ENCODE results near the gene INTS7. TPM values are rescaled to one million over a fixed set of nuclear protein-coding genes. Genes with fewer than 3 reads are reported as not detected.
"Not testable (repeated sequence)": the region's sequence is repeated elsewhere in the genome, so short reads cannot be mapped to it uniquely, and the experiment has no call there.

The INTS7 gene
- polyA plus RNA-seq, 1 donor (not counting 4 experiments of a cell fraction or from before 2014, with no cell fraction given), result 27.2 TPM

- peaks cover 64% of the 10 kb centered on the region for H3K79me2 ChIP-seq (ENCODE audit: control insufficient read depth, insufficient read depth, low read length)
- H3K27ac ChIP-seq (ENCODE audit: control insufficient read depth, insufficient read depth, low read length), result peak overlapping the region; percentile 99
- FAIRE-seq (peak; percentile 63), DNase-seq (ENCODE audit: low read depth, low spot score) (peak; percentile 67)
- no peaks in the 10 kb centered on the region for H4K20me1 ChIP-seq (ENCODE audit: control insufficient read depth, extremely low read depth, insufficient read depth, low read length)
- no peaks in the 10 kb centered on the region for H3K9me3 ChIP-seq (ENCODE audit: control insufficient read depth, low read depth, low read length)
- H3K9me1 ChIP-seq (ENCODE audit: control insufficient read depth, extremely low read depth, insufficient read depth, low read length), result no peaks in the 10 kb centered on the region
- H3K36me3 ChIP-seq (ENCODE audit: control insufficient read depth in 2 of 2, extremely low read depth in 1 of 2, insufficient read depth in 2 of 2, low read length in 2 of 2), result peaks cover 0 to 2% of the 10 kb centered on the region in 2 experiments
- dilution Hi-C loops (cut with MboI; ENCODE audit: extremely low pct_ligation_motif_present, low sequenced_read_pairs), result no loop called here
- peaks cover 31% of the 10 kb centered on the region for H3K4me1 ChIP-seq (ENCODE audit: control insufficient read depth, extremely low read depth, insufficient read depth, low read length)
- H3K9ac ChIP-seq (ENCODE audit: control insufficient read depth, extremely low read depth, insufficient read depth, low read length), result peak overlapping the region; percentile 72
- peak overlapping the region; percentile 24 for H2AFZ ChIP-seq (ENCODE audit: control insufficient read depth, low read length)
- H3K4me2 ChIP-seq (ENCODE audit: control insufficient read depth, extremely low read depth, insufficient read depth, low read depth, low read length), result peak overlapping the region; percentile 84
- no peak for TF ChIP-seq EZH2 (IDR thresholded peaks at IDR 0.05; ENCODE audit: low read length)
- no peak for TF ChIP-seq CTCF (optimal IDR thresholded peaks at IDR 0.05 in 1 of 3, IDR thresholded peaks at IDR 0.05 in 1 of 3, conservative IDR thresholded peaks at IDR 0.05 in 1 of 3; ENCODE audit: extremely low read depth in 1 of 3, insufficient read depth in 2 of 3, low read length in 3 of 3)
- no peaks in the 10 kb centered on the region for H3K27me3 ChIP-seq (ENCODE audit: control insufficient read depth, extremely low read depth, insufficient read depth, low read length)
- peak overlapping the region in 1 of 3 experiments; percentile 35 for H3K4me3 ChIP-seq (ENCODE audit: control insufficient read depth in 2 of 3, extremely low read depth in 1 of 3, insufficient read depth in 2 of 3, low read depth in 1 of 3, low read length in 3 of 3)
Observed at GRCh38 chr1:212030936-212031528, 4.3 kb downstream of the INTS7 start.

DNA sequence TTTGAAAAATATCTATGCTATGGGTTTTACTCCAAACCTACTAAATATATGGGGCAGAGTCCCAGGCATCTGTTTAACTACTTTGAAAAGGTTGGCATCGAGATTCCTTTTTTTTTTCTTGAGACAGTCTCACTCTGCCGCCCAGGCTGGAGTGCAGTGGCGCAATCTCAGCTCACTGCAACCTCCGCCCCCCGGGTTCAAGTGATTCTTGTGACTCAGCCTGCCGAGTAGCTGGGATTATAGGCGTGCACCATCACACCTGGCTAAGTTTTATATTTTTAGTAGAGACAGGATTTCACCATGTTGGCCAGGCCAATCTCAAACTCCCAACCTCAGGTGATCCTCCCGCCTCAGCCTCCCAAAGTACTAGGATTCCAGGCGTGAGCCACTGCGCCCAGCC is 7.6 kb downstream of the INTS7 start:
- peaks cover 27% of the 10 kb centered on the region for H3K4me1 ChIP-seq (ENCODE audit: control insufficient read depth, extremely low read depth, insufficient read depth, low read length)
- peak overlapping the region; percentile 29 for H3K27ac ChIP-seq (ENCODE audit: control insufficient read depth, insufficient read depth, low read length)
- peaks cover 79% of the 10 kb centered on the region for H3K79me2 ChIP-seq (ENCODE audit: control insufficient read depth, insufficient read depth, low read length)
- FAIRE-seq; dilution Hi-C loops (cut with MboI; ENCODE audit: extremely low pct_ligation_motif_present, low sequenced_read_pairs); H3K9ac ChIP-seq (ENCODE audit: control insufficient read depth, extremely low read depth, insufficient read depth, low read length); DNase-seq (ENCODE audit: low read depth, low spot score); H3K4me3 ChIP-seq (ENCODE audit: control insufficient read depth in 2 of 3, extremely low read depth in 1 of 3, insufficient read depth in 2 of 3, low read depth in 1 of 3, low read length in 3 of 3); H4K20me1 ChIP-seq (ENCODE audit: control insufficient read depth, extremely low read depth, insufficient read depth, low read length); H2AFZ ChIP-seq (ENCODE audit: control insufficient read depth, low read length); H3K9me1 ChIP-seq (ENCODE audit: control insufficient read depth, extremely low read depth, insufficient read depth, low read length); H3K36me3 ChIP-seq (ENCODE audit: control insufficient read depth in 2 of 2, extremely low read depth in 1 of 2, insufficient read depth in 2 of 2, low read length in 2 of 2); H3K27me3 ChIP-seq (ENCODE audit: control insufficient read depth, extremely low read depth, insufficient read depth, low read length); H3K4me2 ChIP-seq (ENCODE audit: control insufficient read depth, extremely low read depth, insufficient read depth, low read depth, low read length); H3K9me3 ChIP-seq (ENCODE audit: control insufficient read depth, low read depth, low read length): not testable (repeated sequence)
